Endothelial cell of umbilical vein (primary cell): ENCODE data around the gene GATA2. TPM values are rescaled to one million over a fixed set of nuclear protein-coding genes. Genes with fewer than 3 reads are reported as not detected.

Experiments used
- BruUV-seq: library from RNA; stranded (reverse); fragments of 400-500 nt; replicated peaks from 2 replicates; lab custom pipeline; 2021; lab: Mats Ljungman, UMichigan
- CTCF ChIA-PET: fragments of 300-600, 350-600 bp; sonication (Branson Sonifier 250); formaldehyde crosslinking; loops from one replicate; lab custom pipeline; 2021; ENCODE audit warnings: antibody characterized with exemption, inconsistent platforms; lab: Charles Lee
- POLR2A ChIA-PET: fragments of 300-600, 350-600 bp; sonication (Branson Sonifier 250); formaldehyde crosslinking; loops from one replicate; lab custom pipeline; 2021; ENCODE audit warnings: antibody characterized with exemption, inconsistent platforms; lab: Charles Lee
- DNase-seq: peaks from one replicate; pipeline ENCODE4 v3.0.0-alpha.2; 2011; ENCODE audit warnings: low read depth, low spot score
- FAIRE-seq: peaks from 2 replicates; lab custom pipeline; 2011; peaks lifted over from hg19 to GRCh38; lab: Jason Lieb, UNC
- H2AFZ ChIP-seq: 2 replicates; pipeline ENCODE4 v1.6.0; 2012; ENCODE audit warnings: low read depth, low read length, control low read depth, inconsistent platforms
- H3K27ac ChIP-seq: 2 replicates; pipeline ENCODE4 v1.5.1; 2011; ENCODE audit warnings: low read depth, mild to moderate bottlenecking, control low read depth, low read length, moderate library complexity; ENCODE audit not compliant: insufficient read depth
- H3K27me3 ChIP-seq, 2 experiments: 2 replicates each; pipeline versions ENCODE4 v1.6.0 to v1.6.1; 2011; ENCODE audit warnings: low read length in 2 of 2, mixed read lengths in 1 of 2; ENCODE audit not compliant: control insufficient read depth in 2 of 2, insufficient read depth in 2 of 2
- H3K36me3 ChIP-seq, 2 experiments: 2 replicates in 1 of 2; 3 replicates in 1 of 2; pipeline ENCODE4 v1.5.1; 2011; ENCODE audit warnings: low read length in 2 of 2, mild to moderate bottlenecking in 1 of 2, moderate library complexity in 1 of 2; ENCODE audit not compliant: control insufficient read depth in 2 of 2, insufficient read depth in 2 of 2; ENCODE audit errors: extremely low read depth in 1 of 2
- H3K4me1 ChIP-seq: 3 replicates; pipeline ENCODE4 v1.5.1; 2011; ENCODE audit warnings: mild to moderate bottlenecking, low read length; ENCODE audit not compliant: control insufficient read depth, insufficient read depth; ENCODE audit errors: extremely low read depth
- H3K4me2 ChIP-seq: 2 replicates; pipeline ENCODE4 v1.6.1; 2011; ENCODE audit warnings: low read length, control low read depth, mixed read lengths; ENCODE audit not compliant: insufficient read depth
- H3K4me3 ChIP-seq, 3 experiments: fragments of 200-600 bp in 1 of 3; sonication (generic), shearing (Covaris generic) in 1 of 3; replicated peaks in 1 of 3; 2 replicates each; pipeline ENCODE4 v1.5.1; 2011 to 2016; ENCODE audit warnings: control low read depth in 3 of 3, low read length in 3 of 3, mild to moderate bottlenecking in 2 of 3, inconsistent platforms in 1 of 3, low read depth in 1 of 3, moderate library complexity in 1 of 3; ENCODE audit not compliant: insufficient read depth in 1 of 3
- H3K79me2 ChIP-seq: 2 replicates; pipeline ENCODE4 v1.6.0; 2012; ENCODE audit warnings: low read length, inconsistent platforms; ENCODE audit not compliant: control insufficient read depth, insufficient read depth
- H3K9ac ChIP-seq: replicated peaks from 2 replicates; pipeline ENCODE3; 2011; ENCODE audit warnings: low read length, control low read depth; ENCODE audit not compliant: insufficient read depth; ENCODE audit errors: extremely low read depth
- H3K9me1 ChIP-seq: replicated peaks from 3 replicates; pipeline ENCODE4 v1.6.0; 2011; ENCODE audit warnings: mild to moderate bottlenecking, low read length; ENCODE audit not compliant: control insufficient read depth, insufficient read depth; ENCODE audit errors: extremely low read depth
- H3K9me3 ChIP-seq: replicated peaks from 2 replicates; pipeline ENCODE4 v1.5.1; 2012; ENCODE audit warnings: low read length, inconsistent platforms; ENCODE audit not compliant: control insufficient read depth, insufficient read depth
- H4K20me1 ChIP-seq: replicated peaks from 2 replicates; pipeline ENCODE3; 2011; ENCODE audit warnings: mild to moderate bottlenecking, low read length; ENCODE audit not compliant: control insufficient read depth, insufficient read depth; ENCODE audit errors: extremely low read depth
- CTCF ChIP-seq, 2 donors: IDR thresholded peaks; 1 replicate in 1 of 2; 2 replicates in 1 of 2; pipeline ENCODE4 v1.5.1; 2011; ENCODE audit warnings: low read length in 2 of 2, mild to moderate bottlenecking in 2 of 2, moderate library complexity in 2 of 2, control low read depth in 1 of 2, inconsistent platforms in 1 of 2, low read depth in 1 of 2; ENCODE audit not compliant: insufficient read depth in 1 of 2; ENCODE audit errors: extremely low read depth in 1 of 2
- EZH2 ChIP-seq: IDR thresholded peaks from 2 replicates; pipeline ENCODE4 v1.6.1; 2012; ENCODE audit warnings: borderline replicate concordance, low read depth, mild to moderate bottlenecking, moderate library complexity, low read length, inconsistent platforms; ENCODE audit not compliant: severe bottlenecking
- FOS ChIP-seq: IDR thresholded peaks from 2 replicates; pipeline ENCODE4 v1.6.1; 2011; ENCODE audit warnings: mild to moderate bottlenecking, low read length, moderate library complexity, borderline replicate concordance; ENCODE audit not compliant: insufficient read depth
- GATA2 ChIP-seq: IDR thresholded peaks from 2 replicates; pipeline ENCODE4 v1.7.0; 2011; ENCODE audit warnings: low read depth, mild to moderate bottlenecking, moderate library complexity, mixed read lengths, low read length; ENCODE audit not compliant: insufficient read length, insufficient read depth
- JUN ChIP-seq: IDR thresholded peaks from 2 replicates; pipeline ENCODE4 v1.6.1; 2011; ENCODE audit warnings: borderline replicate concordance, low read depth; ENCODE audit not compliant: insufficient read length, insufficient read depth
- MYC ChIP-seq: IDR thresholded peaks from one replicate; pipeline ENCODE4 v1.6.1; 2011; ENCODE audit warnings: mild to moderate bottlenecking, low read depth, low read length
- POLR2A ChIP-seq: IDR thresholded peaks from 2 replicates; pipeline ENCODE4 v1.6.1; 2012; ENCODE audit warnings: low read depth, mild to moderate bottlenecking, control low read depth, low read length
- POLR2AphosphoS5 ChIP-seq: IDR thresholded peaks from 2 replicates; pipeline ENCODE4 v1.6.1; 2012; ENCODE audit warnings: low read depth, mild to moderate bottlenecking, control low read depth, low read length, moderate library complexity; ENCODE audit not compliant: insufficient read depth
- dilution Hi-C: fragments of 300-500 bp; cut with MboI; formaldehyde crosslinking; loops from one replicate; pipeline ENCODE4 v1.15.0; 2019; ENCODE audit warnings: low sequenced_read_pairs; ENCODE audit not compliant: extremely low pct_ligation_motif_present
- intact Hi-C: fragments of 100-400 bp; cut with micrococcal nuclease; formaldehyde crosslinking; loops from one replicate; pipeline ENCODE4 v1.10.0; 2022
- polyA plus RNA-seq, 4 experiments: library from polyadenylated mRNA; depleted of rRNA in 3 of 4; stranded (reverse) in 3 of 4; unstranded in 1 of 4; fragments of >200 nt; gene quantifications; 2 replicates each; pipeline versions ENCODE4 v1.2.1 to v1.2.3, GENCODE V29; 2011 to 2012; ENCODE audit warnings: missing spikeins in 1 of 4
- total RNA-seq: library from RNA; stranded (reverse); gene quantifications from 2 replicates; pipeline ENCODE4 v1.2.3, GENCODE V29; 2021
- TF ChIP-seq, protein P1 (sequence below): IDR thresholded peaks from 2 replicates; pipeline ENCODE4 v1.6.1; 2011; ENCODE audit not compliant: insufficient read depth, insufficient read length

The GATA2 gene
- total and polyA plus RNA-seq, 2 donors (not counting 3 experiments of a cell fraction or from before 2014, with no cell fraction given): 28.8 to 62.2 TPM

DNA sequence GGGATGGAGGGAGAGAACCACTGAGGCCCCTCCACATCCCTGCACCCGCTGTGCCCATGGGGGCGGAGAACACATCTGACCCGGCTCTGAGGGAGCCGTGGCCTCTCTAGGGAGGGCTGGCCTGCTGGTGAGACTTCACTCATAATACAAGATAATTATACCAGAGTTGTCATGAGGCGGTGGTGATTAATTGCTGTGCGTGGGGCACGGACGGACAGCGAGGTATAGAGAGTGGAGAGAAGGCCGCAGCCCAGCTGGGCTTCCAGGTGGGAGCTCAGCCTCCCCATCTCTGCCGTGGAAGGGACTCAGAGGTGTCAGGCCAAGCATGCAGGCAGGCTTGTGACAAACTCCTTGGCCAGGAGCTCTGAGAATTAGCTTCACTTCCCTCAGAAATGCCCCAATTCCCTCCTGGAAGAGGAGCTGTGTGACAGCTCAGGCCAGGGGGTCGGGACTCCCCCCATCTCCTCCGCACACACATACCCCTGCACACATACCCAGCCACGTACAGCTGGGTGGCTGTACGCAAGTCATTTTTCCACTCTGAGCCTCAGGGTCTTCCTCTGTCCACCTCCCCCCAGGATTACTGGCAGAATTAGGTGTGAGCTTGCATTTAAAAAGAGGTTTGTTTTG, 6.0 kb upstream of the GATA2 start:
- Histone ChIP-seq H3K9me3 (no peaks in the 10 kb centered on the region), H3K9ac (no peak overlapping the region), H3K9me1 (no peaks in the 10 kb centered on the region), H4K20me1 (no peaks in the 10 kb centered on the region), H3K4me3 (no peak overlapping the region), H3K79me2 (peaks cover 18% of the 10 kb centered on the region), H3K27ac (no peak overlapping the region), H3K4me1 (peaks cover 13% of the 10 kb centered on the region), H3K27me3 (no peaks in the 10 kb centered on the region), H2AFZ (no peak overlapping the region), H3K4me2 (no peak overlapping the region), H3K36me3 (no peaks in the 10 kb centered on the region)
- POLR2A ChIA-PET: interaction anchor here (0.6 kb wide), 1 partner anchor 486 kb away, joined by 7 read pairs; no protein-coding TSS in a partner anchor
- BruUV-seq: no TSS peak
- CTCF ChIA-PET: interaction anchor here (0.9 to 5.3 kb wide), 8 partner anchors 9 to 192 kb away, joined by 3 to 52 read pairs (median 6); no protein-coding TSS in a partner anchor
- TF ChIP-seq EZH2: no peak
- no peak for TF ChIP-seq POLR2A
- no peak for TF ChIP-seq MYC
- no peak for TF ChIP-seq JUN
- no peak for TF ChIP-seq CTCF (IDR thresholded peaks at IDR 0.05; ENCODE audit: extremely low read depth in 1 of 2, insufficient read depth in 1 of 2, low read depth in 1 of 2, low read length in 2 of 2)
- no peak for TF ChIP-seq POLR2AphosphoS5
- no peak for TF ChIP-seq GATA2
- TF ChIP-seq, protein P1, sequence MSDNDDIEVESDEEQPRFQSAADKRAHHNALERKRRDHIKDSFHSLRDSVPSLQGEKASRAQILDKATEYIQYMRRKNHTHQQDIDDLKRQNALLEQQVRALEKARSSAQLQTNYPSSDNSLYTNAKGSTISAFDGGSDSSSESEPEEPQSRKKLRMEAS: no peak
- TF ChIP-seq FOS: no peak
- intact Hi-C loops: loop anchor here (1.0 to 5.0 kb wide), 2 partner anchors 85 to 272 kb away; no protein-coding TSS in a partner anchor
- DNase-seq (no peak), FAIRE-seq (no peak)
- dilution Hi-C loops: no loop called here
